K562 (cell line): ENCODE measurements around the gene RCSD1. TPM values are rescaled to one million over a fixed set of nuclear protein-coding genes. Genes with fewer than 3 reads are reported as not detected.
A peak's percentile ranks its signal among the peaks of the same experiment; 100 is the strongest.

ENCODE experiments used
- ASH1L ChIP-seq: fragments of 450-650 bp; IDR thresholded peaks from 2 replicates; pipeline ENCODE4 v1.6.1; 2018; ENCODE audit warnings: borderline replicate concordance, mild to moderate bottlenecking, low read depth; ENCODE audit not compliant: partially characterized antibody
- BMI1 ChIP-seq: fragments of 150-350 bp; IDR thresholded peaks from 2 replicates; pipeline ENCODE4 v1.6.1; 2014; ENCODE audit warnings: low read length
- CHD1 ChIP-seq: fragments of 200-600 bp; sonication (generic); IDR thresholded peaks from one replicate; pipeline ENCODE4 v1.6.1; 2012; ENCODE audit warnings: mild to moderate bottlenecking, moderate library complexity, low read length, inconsistent platforms
- CREB3L1 ChIP-seq: fragments of 450-650 bp; IDR thresholded peaks from 2 replicates; pipeline ENCODE4 v1.6.1; 2014; ENCODE audit warnings: low read depth, mild to moderate bottlenecking, moderate library complexity, borderline replicate concordance
- DACH1 ChIP-seq: fragments of 450-650 bp; IDR thresholded peaks from 2 replicates; pipeline ENCODE4 v1.6.1; 2018; ENCODE audit not compliant: partially characterized antibody
- DDX20 ChIP-seq: fragments of 450-650 bp; IDR thresholded peaks from 2 replicates; pipeline ENCODE4 v1.6.1; 2016; ENCODE audit warnings: missing genetic modification characterization, low read depth, mild to moderate bottlenecking, missing compliant biosample characterization, moderate library complexity
- E2F4 ChIP-seq: sonication (generic); formaldehyde crosslinking; IDR thresholded peaks from 2 replicates; pipeline ENCODE4 v1.8.0; 2022; ENCODE audit warnings: mild to moderate bottlenecking, low read depth, missing genetic modification reagents
- ESRRA ChIP-seq: fragments of 450-650 bp; IDR thresholded peaks from 2 replicates; pipeline ENCODE4 v1.6.1; 2014; ENCODE audit warnings: low read depth, mild to moderate bottlenecking, moderate library complexity, borderline replicate concordance
- GABPB1 ChIP-seq: sonication (generic); formaldehyde crosslinking; IDR thresholded peaks from 2 replicates; pipeline ENCODE4 v1.8.0; 2022; ENCODE audit warnings: mild to moderate bottlenecking, missing genetic modification reagents
- HMGN3 ChIP-seq: IDR thresholded peaks from 2 replicates; pipeline ENCODE4 v1.6.1; 2011; ENCODE audit warnings: borderline replicate concordance, low read depth, mild to moderate bottlenecking, mixed read lengths, low read length; ENCODE audit not compliant: insufficient read length; ENCODE audit errors: extremely low read depth
- IFI16 ChIP-seq: fragments of 250-450 bp; sonication (Bioruptor Pico); IDR thresholded peaks from 2 replicates; pipeline ENCODE4 v2.1.2; 2022; ENCODE audit warnings: mild to moderate bottlenecking, inconsistent platforms
- MAX ChIP-seq: sonication (generic); formaldehyde crosslinking; IDR thresholded peaks from 2 replicates; pipeline ENCODE4 v1.9.0; 2022; ENCODE audit warnings: mild to moderate bottlenecking, missing genetic modification reagents
- MEF2D ChIP-seq: conservative IDR thresholded peaks from 2 replicates; pipeline ENCODE4 v1.6.1; 2016; ENCODE audit warnings: low read depth, missing genetic modification characterization, missing compliant biosample characterization
- NRF1 ChIP-seq, 2 experiments: fragments of 450-650 bp; IDR thresholded peaks in 1 of 2; conservative IDR thresholded peaks in 1 of 2; 2 replicates each; pipeline ENCODE4 v1.6.1; 2014; ENCODE audit warnings: mild to moderate bottlenecking in 2 of 2
- POLR2B ChIP-seq: fragments of 450-650 bp; IDR thresholded peaks from 2 replicates; pipeline ENCODE4 v1.6.1; 2018; ENCODE audit warnings: low read depth; ENCODE audit not compliant: partially characterized antibody
- RBM14 ChIP-seq: fragments of 200-400 bp; formaldehyde crosslinking; IDR thresholded peaks from 2 replicates; pipeline ENCODE4 v1.6.1; 2018; ENCODE audit warnings: low read depth, mild to moderate bottlenecking, low read length, moderate library complexity, borderline replicate concordance; ENCODE audit not compliant: insufficient read depth
- RBM25 ChIP-seq: fragments of 200-400 bp; formaldehyde crosslinking; IDR thresholded peaks from 2 replicates; pipeline ENCODE4 v1.6.1; 2018; ENCODE audit warnings: low read length, low read depth, moderate library complexity; ENCODE audit not compliant: severe bottlenecking
- RCOR1 ChIP-seq, 2 experiments: IDR thresholded peaks; 2 replicates each; pipeline ENCODE4 v1.6.1; 2012; ENCODE audit warnings: low read depth in 2 of 2, low read length in 2 of 2, borderline replicate concordance in 1 of 2, improper control_type of control experiment in 1 of 2
- ZBTB7A ChIP-seq: IDR thresholded peaks from 2 replicates; pipeline ENCODE4 v1.6.1; 2011; ENCODE audit warnings: low read depth, mild to moderate bottlenecking, low read length, moderate library complexity, borderline replicate concordance; ENCODE audit not compliant: control insufficient read depth
- ZNF282 ChIP-seq: sonication (generic); formaldehyde crosslinking; IDR thresholded peaks from 2 replicates; pipeline ENCODE4 v1.8.1; 2023; ENCODE audit warnings: missing genetic modification reagents
- polyA plus RNA-seq, 8 experiments: library from polyadenylated mRNA; depleted of rRNA in 4 of 8; stranded (reverse) in 5 of 8; unstranded in 3 of 8; fragments of >200 nt; fragmentation: Nextera tagmentation in 2 of 8; fragmentation: Illumina TruSeq in 1 of 8; extraction: Ambion mirVana in 2 of 8; extraction: Trizol in 1 of 8; gene quantifications; 2 replicates each; pipeline versions ENCODE4 v1.2.1 to v1.2.3, GENCODE V29; 2011 to 2014; ENCODE audit warnings: inconsistent platforms in 1 of 8, missing spikeins in 1 of 8
- total RNA-seq, 7 experiments: library from RNA; depleted of rRNA in 6 of 7; stranded (reverse); fragments of >200 nt in 6 of 7; fragmentation: Illumina TruSeq in 2 of 7; extraction: Trizol in 2 of 7; gene quantifications; 2 replicates each; pipeline versions ENCODE4 v1.2.1 to v1.2.3, GENCODE V29; 2011 to 2021; ENCODE audit warnings: low replicate concordance in 1 of 7

RCSD1 gene
- total and polyA plus RNA-seq, 9 of the 15 experiments (the other 6 are each of a cell fraction or from before 2014, with no cell fraction given): 7.8 to 69.8 (median 45.3) TPM

- TF ChIP-seq DDX20 (tag): no peak
- TF ChIP-seq CREB3L1: peak; percentile 70; the same call in 1 of the 2 replicates
- TF ChIP-seq ZBTB7A: peak; percentile 78; the same call in 1 of the 2 replicates
- peak; percentile 88 for TF ChIP-seq MAX (CRISPR knock-in tag)
- no peak for TF ChIP-seq DACH1
- TF ChIP-seq ZNF282 (CRISPR knock-in tag): peak; percentile 59; the same call in 1 of the 2 replicates
- TF ChIP-seq ESRRA: peak; percentile 32; the same call in 1 of the 2 replicates
- peak; percentile 30 for TF ChIP-seq CHD1
- TF ChIP-seq IFI16 (CRISPR knock-in tag): no peak
- TF ChIP-seq NRF1 (conservative IDR thresholded peaks at IDR 0.05 in 1 of 2, IDR thresholded peaks at IDR 0.05 in 1 of 2): peak; percentile 36 to 52; a peak in 3 of 4 replicates
- TF ChIP-seq HMGN3: peak; percentile 71
- peak; percentile 100 for TF ChIP-seq RBM25
- TF ChIP-seq ASH1L: peak; percentile 95
- TF ChIP-seq POLR2B: peak; percentile 42
- no peak for TF ChIP-seq BMI1
- TF ChIP-seq MEF2D (tag): no peak
- TF ChIP-seq RBM14: no peak
- 0 out of 2 replicates have a peak, but pooled peaks have one; percentile 26 for TF ChIP-seq GABPB1 (CRISPR knock-in tag)
- TF ChIP-seq E2F4 (CRISPR knock-in tag): 0 out of 2 replicates have a peak, but pooled peaks have one; percentile 38
- TF ChIP-seq RCOR1 (IDR thresholded peaks at IDR 0.05; ENCODE audit: borderline replicate concordance in 1 of 2, low read depth in 2 of 2, low read length in 2 of 2): peak in 1 of 2 experiments; percentile 39; a peak in 1 of 4 replicates
Measured at GRCh38 chr1:167721617-167722151, 91.7 kb downstream of the RCSD1 start, which contains the start of gene MPZL1 (continued).
